AML-193 (cell line): ENCODE measurements around the gene TMEM184B.
"Not testable (repeated sequence)": the region's sequence is repeated elsewhere in the genome, so short reads cannot be mapped to it uniquely, and the experiment has no call there.

Experiments
- DNase-seq, 2 experiments: peaks; one replicate each; lab custom pipeline; 2025; lab: John Stamatoyannopoulos, UW

Gene TMEM184B

DNA sequence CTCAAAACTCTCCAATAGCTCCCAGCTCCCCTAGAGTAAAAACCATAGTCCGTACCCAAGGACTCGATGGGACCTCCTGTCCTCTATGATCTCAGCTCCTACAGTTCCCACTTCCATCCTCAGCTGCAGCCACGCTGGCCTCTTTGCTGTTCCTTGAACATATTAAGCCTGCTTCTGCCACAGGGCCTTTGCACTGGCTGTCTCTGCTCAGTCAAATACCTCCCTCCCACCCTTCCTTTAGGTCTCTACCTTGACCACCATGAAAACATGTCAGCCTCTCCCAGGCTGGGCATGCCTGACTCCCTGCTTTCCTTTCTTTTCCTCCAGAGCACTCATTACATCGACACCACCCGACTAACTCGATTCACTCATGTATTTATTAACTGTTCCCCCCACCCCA lies 24.5 kb downstream of the TMEM184B start:
- DNase-seq = no peak

DNA sequence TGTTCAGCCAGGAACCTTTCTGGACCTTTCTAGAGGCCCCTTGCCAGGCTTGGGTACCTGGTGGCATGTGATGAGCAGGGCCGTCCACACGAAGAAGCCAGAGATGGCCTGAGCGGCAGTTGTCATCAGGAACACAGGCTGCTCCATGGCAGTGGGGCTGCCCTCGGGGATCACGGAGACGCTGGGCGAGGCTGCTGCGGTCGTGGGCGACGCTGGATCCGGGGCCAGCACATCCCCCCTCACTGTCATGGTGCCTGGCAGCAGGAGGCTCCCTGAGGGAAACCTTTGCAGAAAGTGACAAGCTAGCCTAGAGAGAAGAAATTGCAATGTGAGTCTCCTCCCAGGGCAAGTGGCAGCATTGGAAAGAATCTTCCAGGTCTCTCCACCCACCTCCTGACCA lies 25.1 kb downstream of the TMEM184B start:
- no peak for DNase-seq

DNA sequence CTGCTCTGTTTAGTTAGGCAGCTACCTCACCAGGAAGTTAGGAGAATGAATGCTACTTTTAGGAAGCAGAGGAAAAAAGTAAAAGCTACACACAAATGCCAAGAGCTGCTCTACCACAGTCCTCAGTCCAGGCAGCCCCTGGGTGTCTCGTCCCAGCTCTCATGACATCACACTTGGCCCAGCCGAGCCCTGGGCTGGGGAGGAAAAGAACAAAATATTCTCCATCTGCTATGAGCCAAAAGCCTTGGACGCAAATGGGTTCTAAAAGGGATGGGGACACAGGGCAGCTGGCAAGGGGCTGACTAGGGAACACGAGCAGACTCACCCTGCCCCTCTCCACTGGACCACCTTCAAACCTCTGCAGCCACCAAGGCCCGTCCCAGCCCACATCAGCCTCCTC lies 26.1 kb downstream of the TMEM184B start:
- no peak for DNase-seq

DNA sequence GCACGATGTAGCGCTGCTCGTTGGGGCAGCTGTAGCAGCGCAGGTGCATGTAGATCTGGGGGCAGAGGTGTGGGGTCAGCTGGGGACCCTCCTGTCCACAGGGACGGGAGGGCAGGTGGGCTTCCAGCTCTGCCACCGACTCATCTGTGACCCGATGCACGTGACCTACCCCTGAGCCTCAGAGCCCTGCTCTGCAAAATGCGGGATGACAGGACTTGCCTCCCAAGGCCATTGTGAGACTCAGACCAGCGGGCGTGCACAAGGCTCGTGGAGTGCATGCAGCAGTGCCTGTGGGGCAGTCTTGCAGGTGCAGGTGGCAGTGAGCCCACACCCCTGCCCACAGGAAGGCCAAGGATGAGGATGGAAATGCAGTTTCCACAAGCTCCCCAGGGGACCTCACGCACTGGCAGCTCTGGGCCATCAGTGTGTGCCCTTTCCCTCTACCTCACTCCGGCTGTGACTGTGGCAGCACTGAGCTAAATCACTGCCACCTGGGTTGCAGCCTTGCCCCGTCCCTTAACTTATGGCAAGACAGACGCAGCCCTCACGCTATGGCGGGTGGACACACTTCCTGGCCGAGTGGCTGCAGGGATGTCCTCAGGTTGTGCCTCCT lies 26.7 kb downstream of the TMEM184B start:
- no peak for DNase-seq

DNA sequence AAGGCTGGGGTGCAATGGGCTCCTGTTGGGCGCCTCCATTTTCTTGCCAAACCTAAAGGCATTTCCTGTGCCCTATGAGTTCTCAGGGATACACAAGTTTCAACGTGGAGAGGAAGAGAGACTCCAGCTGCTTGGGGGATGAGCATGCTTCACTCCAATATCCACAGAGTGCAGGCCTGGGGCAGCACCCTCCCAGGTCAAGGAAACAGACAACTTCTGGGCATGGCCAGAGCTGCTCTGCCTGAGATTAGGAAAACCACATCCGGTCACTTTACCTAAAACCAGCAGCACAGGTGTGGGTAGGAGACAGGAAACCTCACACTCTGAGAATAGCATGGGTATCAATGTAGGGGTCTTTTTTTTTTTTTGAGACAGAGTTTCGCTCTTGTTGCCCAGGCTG lies 28.7 kb downstream of the TMEM184B start:
- no peak for DNase-seq

DNA sequence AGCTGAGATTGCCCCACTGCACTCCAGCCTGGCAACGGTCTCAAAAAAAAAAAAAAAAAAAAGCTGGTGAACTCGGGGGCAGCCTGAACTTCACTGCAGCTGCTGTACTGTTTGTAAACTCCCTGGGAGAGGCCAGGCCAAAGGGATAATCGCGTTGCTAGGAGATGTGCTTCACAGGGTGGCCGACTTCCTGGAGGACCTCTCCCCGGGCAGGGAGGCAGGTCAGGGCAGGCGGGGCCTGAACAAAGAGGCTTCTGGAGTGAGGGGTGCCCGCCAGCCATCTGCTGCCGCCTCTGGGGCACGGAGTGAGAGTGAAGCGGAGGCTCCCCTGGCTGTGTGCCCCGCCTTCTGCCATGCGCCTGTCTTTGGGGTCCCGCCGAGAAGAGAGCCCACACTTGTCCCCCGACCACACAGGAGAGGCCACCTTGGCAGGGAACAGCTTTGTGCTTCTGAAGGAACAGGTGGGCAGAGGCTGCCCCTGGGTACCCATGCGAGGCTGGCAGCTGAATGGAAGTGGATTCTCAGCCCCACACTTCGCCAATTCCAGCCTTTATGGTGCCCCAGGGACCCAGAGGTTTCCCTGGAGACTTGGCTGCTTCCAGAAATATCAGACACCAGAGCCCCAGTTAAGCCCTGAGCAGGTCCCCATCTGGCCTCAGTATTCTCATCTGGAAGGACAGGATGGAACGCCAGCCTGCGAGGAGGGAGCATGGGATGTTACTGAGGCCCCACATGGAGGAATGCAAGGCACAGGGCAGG lies 29.6 kb downstream of the TMEM184B start:
- DNase-seq = no peak

DNA sequence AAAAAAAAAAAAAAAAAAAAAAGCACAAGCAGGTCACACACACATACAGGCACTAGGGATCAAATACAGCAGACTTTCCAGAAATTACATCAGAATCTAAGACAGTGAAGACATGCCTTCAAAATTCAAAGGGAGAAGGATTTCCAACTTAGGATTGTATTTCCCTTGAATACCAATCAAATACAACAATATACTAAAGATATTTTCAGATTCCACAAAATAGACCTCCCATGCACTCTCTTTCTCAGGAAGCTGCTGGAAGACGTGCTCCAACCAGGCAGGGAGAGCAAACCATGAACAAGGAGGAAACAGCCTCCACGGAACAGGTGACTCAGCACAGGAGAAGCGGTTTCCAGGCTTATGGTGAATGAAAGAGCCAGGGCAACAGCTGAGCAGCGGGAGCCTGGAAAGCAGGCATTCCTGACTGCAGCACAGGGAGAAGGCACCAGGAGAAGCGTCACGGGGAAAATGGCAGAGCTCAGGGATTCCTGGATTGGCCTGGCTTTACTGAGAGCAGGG lies 32.0 kb downstream of the TMEM184B start:
- DNase-seq = no peak

DNA sequence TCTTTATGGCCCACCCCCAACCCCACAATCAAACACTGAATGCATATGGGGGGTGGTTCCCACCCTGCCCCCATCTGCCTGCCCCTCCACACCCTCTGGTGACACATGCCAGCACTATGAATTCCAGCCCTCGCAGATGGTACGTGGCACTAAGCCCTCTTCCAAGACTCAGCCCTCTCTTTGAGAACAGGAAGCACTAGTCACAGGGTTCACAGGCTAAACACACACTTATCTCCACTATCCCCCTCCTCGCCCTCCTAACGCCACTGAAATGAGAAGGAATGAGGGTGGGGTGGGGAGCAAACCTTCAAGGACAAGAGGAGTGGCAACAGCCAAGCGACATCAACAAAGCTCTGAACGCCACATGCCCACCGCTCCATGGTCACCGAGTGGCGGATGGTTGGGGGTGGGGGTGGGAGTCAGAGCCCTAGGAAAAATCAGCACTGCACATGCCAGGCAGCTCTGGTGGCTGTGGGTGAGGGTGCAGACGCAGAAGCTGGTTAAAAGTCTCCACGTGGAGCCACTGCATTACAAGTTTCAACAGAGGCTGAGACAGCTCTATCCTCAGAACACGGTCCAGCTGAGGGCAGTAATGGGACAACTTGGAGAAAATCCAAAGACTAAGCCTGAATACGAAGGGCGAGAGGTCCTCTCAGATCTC lies 33.6 kb downstream of the TMEM184B start:
- no peak for DNase-seq

DNA sequence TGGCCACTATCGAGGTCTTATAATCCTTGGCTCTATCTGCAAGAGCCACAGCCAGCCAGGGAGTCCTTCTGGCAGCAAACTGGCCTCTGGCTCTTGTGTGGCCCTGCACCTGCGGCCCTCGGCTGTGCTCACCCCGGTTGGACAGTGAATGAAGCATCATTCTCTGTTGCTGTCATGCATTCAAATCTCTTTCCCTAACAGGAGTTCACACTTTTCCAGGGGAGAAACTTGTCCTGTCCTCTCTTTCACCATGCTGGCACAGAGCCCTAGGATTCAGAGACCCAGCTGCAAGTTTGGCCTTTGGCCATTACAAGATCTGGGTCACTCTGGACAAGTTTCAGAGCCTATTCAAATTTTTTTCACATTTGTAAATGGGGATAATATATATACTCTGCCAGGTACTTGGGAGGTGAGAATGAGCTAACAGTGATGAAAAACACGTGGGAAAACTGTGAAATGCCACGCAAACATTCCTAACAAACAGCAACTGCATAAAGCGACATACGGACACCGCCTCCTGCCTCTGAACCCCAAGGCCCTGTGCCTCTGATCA lies 34.2 kb downstream of the TMEM184B start:
- DNase-seq = no peak

DNA sequence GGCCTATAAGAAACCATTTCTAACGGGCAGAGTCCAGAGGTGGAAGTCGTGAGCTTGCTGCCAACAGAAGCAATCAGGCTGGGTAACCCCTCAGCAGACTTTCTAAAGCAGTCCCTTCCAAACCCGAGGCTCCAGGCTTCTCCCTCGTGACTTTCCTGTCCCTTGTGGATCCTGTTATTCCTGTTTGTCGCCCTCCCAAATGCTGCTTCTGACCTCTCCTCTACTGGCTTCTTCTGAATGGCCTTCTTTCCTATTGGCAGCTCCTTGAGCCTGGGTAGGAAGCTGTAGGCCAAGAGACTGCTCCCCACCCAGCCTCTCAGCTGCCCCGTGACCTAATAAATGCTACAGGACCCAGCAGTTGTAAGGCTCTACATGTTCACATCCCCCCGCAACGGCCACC lies 36.0 kb downstream of the TMEM184B start:
- DNase-seq = no peak

DNA sequence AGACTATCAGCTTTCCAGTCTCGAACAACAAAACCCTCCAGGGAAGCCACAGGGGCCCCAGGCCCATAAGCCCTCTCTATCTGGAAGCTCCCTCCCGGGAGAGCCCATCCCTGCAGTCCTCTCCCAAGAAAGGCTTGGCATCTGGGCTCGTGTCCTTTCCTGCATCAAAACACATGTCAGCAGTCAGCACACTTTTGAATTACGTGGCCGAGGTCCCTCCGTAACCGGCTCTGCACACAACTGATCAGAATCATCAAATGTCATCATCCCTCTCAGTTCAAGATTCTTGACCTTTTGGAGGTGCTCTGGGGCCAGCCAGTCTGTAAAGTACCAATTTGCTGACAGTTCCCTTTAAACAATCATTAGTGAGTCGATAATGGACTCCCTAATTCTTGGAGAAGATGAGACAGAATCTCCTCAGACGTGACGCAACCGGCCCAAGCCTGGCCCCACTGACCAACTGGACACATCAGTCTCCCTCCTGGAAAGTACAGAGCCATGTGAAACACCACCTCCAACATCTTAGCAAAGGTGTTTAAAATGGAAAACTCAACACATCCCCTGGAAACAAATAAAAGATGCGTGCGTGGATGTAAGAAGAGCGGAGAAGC lies 37.5 kb downstream of the TMEM184B start:
- no peak for DNase-seq

DNA sequence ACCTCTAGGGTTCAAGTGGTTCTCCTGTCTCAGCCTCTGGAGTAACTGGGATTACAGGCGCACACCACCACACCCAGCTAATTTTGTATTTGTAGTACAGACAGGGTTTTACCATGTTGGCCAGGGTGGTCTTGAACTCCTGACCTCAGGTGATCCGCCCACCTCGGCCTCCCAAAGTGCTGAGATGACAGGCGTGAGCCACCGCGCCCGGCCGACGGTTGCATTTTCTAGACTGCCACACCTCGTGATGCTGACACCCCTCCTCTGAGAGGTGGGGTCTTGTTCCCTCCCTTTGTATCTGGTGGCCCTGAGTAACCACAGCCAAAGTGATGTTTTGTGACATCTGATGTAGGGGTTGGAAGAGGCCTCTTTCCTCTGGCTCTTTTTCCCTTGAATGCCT lies 39.0 kb downstream of the TMEM184B start:
- DNase-seq = not testable (repeated sequence)

DNA sequence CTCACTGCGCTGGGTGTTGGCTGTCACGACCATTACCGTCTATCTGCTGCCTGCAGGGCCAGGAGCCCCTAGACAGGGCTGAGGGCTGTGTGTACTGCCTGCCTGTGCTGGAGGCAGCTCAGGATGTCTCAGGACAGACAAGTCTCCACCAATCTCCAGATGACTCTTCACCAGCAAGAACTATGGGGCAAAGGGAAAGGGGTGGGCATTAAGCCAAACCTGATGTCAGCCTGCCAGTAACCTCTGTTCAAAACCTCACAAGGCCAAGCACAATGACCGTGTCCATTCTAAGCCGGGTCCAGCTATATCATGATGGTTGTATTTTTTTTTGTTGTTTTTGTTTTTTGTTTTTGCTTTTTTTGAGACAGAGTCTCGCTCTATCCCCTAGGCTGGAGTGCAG lies 39.4 kb downstream of the TMEM184B start:
- DNase-seq = no peak

DNA sequence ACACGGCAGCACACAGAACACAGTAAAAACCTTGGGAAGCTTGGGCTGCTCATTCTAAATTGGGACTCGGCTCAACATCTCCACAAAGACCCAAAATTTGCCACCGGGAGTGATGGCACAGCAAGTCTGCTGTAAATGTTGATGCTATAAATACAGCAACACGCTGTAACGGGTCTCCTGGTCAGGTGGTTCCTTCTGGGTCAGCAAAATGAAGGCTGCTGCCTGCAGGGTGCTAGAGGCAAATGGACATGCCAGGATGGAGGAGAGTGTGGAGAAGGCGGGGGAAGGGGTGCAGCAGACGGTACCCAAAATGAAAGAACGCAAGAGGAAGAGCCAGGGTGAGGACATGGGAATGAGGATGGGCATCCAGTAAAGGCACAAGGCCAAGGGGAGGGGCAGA lies 40.6 kb downstream of the TMEM184B start:
- DNase-seq = no peak

DNA sequence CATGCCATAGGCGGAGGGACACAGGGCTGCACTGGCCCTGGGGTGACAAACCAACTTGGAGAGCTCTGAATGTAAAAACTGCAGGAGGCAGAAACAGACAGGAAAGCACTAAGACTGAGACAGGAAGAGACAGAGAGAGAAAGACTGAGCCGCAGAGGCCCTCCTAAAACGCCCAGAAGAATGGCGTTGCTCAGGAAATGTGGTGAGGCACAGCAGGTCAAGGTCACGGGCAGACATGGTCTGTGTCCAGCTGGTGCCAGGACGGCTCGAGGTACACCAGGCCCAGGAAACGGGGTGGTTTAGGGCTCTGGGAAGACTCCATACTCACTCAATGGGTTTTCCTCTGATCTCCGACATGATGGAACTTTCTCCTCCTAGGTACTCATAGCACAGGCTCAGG lies 41.9 kb downstream of the TMEM184B start:
- DNase-seq = no peak

DNA sequence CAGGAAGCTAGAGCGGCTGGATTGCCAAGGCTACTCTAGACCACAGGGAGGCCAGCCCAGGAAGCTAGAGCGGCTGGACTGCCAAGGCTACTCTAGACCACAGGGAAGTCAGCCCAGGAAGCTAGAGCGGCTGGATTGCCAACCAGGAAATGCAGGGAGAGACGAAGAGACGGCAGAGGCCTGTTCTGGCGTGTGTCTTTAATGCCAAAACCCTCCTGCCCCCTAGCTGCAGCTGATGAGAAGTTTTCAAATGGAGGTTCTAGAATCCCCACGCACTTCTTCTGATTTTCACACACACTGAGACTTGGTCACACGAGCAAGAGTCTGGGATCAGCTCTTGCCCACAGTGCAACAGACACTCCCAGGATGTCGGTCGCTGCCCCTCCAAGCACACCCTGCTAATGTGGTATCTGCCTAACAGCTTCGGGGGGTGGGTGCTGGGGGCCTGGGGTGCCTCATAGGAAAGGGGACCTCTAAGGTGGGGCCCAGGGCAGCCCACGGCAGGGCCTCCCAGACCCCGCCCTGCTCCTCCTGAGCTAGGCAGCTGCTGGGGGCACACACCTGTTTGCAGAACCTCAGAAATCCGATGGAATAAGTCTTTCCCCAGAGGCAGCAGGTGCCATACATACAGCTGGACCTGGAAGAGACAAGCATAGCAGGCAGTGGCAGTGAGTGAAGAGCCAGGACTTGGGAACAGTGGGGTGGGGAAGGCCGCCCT lies 42.5 kb downstream of the TMEM184B start:
- DNase-seq = no peak

DNA sequence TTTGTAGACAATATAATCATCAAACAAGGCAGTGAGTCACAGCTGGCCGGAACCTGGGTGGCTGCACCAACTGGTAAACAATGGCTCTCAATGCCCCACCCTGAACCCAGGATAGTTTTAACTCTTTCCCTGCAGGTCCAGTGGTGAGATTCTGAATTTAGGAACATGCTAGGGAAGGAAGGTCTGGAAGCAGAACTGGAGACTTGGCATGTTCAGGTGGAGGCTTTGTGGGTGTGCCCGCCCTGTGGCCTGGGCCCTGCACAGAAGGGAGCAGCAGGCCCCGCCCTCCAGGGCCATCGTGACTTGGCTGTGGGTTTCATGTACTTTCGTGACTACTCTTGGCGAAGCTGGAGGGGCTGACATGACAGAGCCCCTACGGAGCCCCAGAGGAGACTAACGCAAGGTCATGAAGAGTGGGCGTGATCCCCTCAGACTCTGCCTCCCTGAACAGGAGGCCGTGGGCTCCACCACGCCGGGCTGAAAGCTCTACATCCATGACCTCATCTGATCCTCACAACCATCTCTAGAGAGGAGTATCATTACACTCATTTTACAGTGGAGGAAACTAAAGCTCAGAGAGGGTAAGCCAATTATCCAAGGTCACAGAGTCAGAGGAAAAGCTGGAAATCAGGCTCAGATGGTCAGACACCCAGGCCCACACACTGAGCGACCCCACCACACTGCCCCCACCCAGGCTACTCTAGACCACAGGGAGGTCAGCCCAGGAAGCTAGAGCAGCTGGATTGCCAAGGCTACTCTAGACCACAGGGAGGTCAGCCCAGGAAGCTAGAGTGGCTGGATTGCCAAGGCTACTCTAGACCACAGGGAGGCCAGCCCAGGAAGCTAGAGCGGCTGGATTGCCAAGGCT lies 43.7 kb downstream of the TMEM184B start:
- DNase-seq = no peak

DNA sequence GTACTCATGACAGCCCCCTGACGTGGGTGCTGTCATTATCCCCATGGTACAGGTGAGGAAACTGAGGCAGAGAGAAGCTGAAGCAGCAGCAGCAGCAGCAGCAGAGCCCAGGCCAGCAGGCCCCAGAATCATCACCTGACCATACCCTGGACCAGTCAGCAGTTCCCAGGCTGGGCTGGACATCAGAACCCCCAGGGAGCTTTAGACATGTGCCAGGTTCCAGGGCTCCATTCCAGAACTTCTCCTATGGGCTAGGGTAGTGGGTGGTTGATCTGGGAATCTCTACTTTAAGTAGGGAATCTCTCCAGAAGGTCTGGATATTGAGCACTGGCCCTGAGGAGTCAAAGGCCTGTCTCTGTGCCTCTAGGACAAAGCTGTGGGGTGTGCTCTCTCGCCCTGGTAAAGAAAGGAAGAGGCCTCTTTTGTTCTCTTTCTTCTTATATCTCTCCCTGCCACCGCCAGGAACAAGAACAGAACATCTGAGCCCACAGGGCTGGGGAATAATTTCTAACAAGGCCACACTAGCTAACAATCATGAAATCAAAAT lies 44.4 kb downstream of the TMEM184B start:
- no peak for DNase-seq

DNA sequence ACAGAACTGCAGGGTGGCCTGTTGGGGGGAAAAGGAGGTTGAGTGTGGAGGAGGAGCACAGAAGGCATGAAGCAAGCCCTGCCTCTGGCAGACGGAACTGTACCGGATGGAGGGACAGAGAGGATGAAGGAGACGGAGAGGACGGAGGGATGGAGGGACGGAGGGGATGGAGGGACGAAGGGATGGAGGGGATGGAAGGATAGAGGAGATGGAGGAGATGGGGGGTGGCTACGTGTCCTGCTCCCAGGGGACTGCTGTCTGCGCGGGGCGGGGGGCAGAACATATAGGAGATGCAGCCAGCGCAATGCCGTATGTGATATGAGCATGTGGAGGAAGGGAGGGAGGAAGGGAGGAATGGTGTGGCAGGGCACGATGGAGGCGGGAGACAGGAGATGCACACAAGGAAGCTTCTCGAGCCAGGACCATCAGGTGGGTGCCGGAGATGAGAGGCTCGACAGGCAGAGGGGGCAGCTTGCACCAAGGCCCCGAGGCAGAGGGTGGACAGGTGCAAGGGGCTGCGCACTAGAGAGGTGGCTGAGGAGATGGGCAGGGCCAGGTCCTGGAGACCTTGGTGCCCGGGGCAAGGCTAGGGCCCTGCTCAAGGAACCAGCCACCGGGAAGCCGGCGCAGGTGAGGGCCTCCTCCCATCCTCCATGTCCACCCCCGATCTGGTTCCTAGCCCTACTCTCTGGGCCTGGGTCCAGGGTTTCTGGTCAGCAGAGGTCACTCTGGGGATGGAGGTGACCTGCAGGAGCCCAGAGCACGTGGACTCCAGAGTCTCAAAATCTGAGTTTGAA lies 45.8 kb downstream of the TMEM184B start:
- no peak for DNase-seq
